ENCODE data around the gene CLDN1.

Gene CLDN1, protein sequence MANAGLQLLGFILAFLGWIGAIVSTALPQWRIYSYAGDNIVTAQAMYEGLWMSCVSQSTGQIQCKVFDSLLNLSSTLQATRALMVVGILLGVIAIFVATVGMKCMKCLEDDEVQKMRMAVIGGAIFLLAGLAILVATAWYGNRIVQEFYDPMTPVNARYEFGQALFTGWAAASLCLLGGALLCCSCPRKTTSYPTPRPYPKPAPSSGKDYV

DNA sequence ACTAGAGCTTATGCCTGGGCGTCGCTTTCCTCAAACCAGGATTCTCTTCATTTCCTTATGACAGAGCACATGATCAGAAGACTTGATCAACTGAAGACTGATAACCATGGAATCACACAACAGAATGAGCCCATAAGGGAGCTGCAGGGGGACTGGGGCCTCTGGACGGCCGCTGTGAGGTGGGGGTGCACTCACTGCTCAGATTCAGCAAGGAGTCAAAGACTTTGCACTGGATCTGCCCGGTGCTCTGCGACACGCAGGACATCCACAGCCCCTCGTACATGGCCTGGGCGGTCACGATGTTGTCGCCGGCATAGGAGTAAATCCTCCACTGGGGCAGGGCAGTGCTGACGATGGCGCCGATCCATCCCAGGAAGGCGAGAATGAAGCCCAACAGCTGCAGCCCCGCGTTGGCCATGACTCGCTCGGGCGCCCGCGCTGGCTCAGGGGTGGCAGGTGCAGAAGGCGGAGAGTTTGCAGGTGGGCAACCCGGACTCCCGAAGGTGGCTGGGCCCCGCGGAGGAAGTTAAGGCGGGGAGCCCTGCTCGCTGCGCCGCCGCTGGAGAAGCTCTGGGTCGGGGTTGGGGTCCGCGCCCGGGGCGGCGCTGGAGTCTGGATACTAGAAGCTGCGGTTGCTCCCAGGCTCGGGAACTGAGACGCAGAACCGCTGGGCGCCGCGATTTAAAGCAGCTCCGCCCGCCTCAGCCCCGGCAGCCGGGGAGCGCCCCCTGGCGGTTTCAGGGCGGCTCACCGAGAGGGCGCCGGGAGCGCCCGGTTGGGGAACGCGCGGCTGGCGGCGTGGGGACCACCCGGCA lies at the start of gene CLDN1:
CLDN1 (minus strand) TSS at position 658 of the 815 bp plus-strand sequence; CDS start at position 418, 240 bp downstream.
- DNase-seq (ENCODE audit: low read depth), result no peak

DNA sequence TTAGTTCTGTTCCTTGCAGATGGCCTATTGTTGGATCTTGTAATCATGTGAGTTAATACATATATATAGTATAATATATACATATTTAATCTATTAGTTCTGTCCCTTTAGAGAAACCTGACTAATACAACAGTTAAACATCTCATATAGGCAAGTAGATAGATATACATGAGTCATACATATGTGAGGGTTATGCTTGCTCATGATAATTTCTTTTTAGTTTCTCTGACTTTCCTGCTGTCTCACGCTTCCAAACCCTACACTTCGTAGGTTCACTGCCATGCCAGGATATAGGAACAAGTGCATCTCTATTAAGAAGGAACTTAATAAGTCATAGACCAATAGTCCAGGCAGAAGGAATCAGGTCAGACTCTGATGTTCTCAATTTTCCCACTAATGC lies 48.9 kb upstream of the CLDN1 start:
- DNase-seq (ENCODE audit: low read depth), result no peak

- DNase-seq (ENCODE audit: low read depth), result no peak
Measured at GRCh38 chr3:190370369-190370768, 48.1 kb upstream of the CLDN1 start.

GRCh38 chr3:190369668-190370295 lies 47.5 kb upstream of the CLDN1 start:
- no peak for DNase-seq (ENCODE audit: low read depth)

- DNase-seq (ENCODE audit: low read depth), result no peak
Measured at GRCh38 chr3:190368881-190369280, 46.6 kb upstream of the CLDN1 start.

DNA sequence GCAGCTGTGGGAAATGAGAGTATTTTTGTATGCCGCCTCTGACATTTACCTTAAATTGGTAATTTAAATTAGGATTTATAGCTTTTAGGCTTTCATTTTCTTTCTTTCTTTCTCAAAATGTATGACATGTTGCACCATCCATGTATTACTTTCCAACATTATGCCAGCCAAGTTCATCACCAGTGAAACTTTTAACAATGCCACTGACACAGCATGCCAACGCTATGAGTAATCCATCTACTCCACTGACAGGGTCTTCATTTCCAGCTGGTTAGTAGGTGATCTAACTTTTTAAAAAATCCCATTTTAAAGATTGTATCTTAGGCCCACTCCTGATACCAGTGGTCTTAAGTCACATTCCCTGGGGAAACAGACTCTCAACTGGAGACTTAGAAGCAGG lies 43.9 kb upstream of the CLDN1 start:
- no peak for DNase-seq (ENCODE audit: low read depth)

DNA sequence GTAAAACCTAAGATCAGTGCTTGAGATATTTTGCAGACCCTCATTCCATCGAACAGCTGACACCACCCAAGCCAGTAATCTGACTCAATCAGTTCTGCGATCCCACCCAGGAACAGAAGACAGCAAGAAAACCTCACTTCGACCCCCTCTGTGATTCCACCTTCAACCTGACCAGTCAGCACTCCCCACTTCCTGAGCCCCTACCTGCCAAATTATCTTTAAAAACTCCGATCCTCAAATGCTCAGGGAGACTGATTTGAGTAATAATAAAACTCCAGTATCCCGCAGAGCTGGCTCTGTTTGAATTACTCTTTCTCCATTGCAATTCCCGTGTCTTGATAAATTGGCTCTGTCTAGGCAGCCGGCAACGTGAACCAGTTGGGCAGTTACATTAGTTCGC lies 40.0 kb upstream of the CLDN1 start:
- no peak for DNase-seq (ENCODE audit: low read depth)

DNA sequence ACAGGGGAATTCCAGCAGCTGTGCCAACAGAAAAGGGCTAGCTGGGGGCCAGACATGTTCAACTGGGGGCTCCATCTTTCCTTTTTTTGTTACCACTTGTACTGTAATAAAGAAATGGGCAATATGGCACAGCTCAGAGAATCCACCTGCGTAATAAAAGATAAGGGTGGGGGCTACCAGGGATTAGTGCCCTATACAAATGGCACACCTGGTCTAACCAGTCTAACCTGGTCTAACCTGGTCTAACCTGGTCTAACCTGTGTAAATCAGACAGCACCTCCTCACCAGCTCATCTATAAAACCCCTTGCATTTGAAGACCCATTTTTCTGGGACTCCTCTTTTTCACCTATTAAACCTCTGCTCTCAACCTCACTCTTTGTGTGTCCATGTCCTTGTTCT lies 39.5 kb upstream of the CLDN1 start:
- no peak for DNase-seq (ENCODE audit: low read depth)

DNA sequence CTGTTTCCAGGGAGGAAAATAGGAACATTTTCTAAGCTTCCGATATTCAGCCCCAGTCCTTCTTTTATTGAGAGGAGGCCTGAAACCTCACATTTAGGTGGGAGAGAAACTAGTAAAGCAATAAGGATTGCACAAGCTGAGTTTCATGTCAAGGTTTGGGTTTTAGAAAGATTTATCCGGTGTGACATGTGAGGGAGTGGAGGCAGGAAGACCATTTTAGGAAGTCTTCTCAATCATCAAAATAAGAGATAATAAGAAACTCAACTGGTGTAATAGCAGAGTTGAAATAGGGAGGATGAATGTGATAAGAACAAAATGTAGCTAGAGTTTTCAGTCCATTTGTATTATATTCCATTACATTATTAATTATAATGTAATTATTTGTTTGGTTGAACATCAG lies 38.0 kb upstream of the CLDN1 start:
- no peak for DNase-seq (ENCODE audit: low read depth)

DNA sequence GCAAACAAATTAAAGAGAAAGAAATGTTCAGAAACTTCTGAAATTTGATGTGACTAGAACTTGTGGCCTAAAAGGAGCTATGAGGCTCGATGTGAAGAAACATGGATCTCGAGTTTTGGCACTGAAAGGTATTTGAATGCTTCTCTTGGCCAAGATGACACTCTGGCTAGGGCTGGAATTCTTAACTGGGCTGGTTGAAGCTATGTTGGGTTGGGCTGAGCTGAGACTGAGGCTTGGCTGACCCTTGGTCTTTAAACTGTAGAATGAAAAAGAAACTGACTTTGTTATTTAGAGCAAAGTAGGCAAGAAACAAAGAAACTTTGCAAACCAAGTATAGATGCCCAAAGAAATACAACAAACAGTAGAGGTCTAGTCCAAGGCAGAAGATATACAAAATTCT lies 37.6 kb upstream of the CLDN1 start:
- DNase-seq (ENCODE audit: low read depth), result no peak

DNA sequence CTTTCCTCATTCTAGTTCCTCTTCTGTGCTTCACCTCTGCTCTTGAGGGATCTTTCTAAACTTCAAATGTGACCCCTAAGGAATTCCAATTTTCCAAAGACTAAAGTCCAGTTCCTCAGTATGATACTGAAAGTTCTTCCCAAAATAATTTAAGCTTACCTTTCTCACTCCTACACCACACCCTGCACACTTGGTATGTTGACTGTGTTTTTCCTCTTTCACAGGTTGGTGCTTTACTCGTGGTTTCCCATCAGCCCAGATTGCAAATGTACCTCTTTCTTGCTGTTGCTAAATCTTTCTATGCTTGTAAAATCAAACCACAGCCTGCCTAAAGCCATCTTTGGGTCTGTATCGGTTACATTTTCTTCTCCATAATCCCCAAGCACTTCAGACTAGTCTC lies 35.2 kb upstream of the CLDN1 start:
- DNase-seq (ENCODE audit: low read depth), result no peak

GRCh38 chr3:190356246-190356645 lies 34.0 kb upstream of the CLDN1 start:
- DNase-seq (ENCODE audit: low read depth), result no peak

DNA sequence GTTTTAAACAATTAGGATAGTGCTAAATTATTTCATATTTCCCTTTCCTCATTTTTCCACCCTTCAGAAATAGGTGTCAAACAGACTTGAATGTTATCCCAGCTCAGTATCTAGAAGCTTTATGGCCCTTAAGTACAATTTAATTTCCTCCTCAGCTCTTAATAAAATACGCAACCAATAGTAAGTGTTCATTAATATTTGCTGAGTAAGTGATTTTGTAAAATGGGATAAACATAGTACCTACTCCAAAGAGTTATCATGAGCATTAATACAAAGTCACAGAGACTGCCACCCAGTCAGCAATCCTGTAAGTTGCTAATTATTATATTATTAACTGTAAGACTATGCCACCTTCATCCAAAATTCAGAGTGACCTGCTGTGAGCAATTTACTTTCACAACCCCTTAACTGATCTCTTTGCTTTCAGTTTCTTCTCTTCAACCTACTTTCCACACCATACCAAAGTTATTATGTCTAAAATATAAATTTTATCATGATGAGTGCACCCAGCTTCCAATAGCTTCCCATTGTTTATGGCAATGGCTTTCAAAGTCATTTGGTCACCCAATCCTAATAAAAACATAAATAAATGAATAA lies 30.7 kb upstream of the CLDN1 start:
- DNase-seq (ENCODE audit: low read depth), result no peak

GRCh38 chr3:190346541-190346940 lies 24.3 kb upstream of the CLDN1 start:
- no peak for DNase-seq (ENCODE audit: low read depth)

- DNase-seq (ENCODE audit: low read depth), result no peak
Measured at GRCh38 chr3:190345878-190346277, 23.6 kb upstream of the CLDN1 start.

GRCh38 chr3:190345027-190345821 lies 23.0 kb upstream of the CLDN1 start:
- no peak for DNase-seq (ENCODE audit: low read depth)

DNA sequence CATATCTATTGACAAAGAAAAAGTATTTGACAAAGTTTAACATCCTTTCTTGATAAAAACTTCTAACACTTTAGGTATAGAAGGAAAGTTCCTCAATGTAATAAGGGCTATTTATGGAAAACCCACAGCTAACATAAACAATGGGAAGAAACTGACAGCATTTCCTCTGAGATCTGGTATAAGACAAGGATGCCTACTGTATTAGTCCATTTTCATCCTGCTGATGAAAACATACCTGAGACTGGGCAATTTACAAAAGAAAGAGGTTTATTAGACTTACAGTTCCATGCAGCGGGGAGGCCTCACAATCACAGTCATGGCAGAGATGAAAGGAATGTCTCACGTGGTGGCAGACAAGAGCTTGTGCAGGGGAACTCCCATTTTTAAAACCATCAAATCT lies 17.8 kb upstream of the CLDN1 start:
- DNase-seq (ENCODE audit: low read depth), result no peak

DNA sequence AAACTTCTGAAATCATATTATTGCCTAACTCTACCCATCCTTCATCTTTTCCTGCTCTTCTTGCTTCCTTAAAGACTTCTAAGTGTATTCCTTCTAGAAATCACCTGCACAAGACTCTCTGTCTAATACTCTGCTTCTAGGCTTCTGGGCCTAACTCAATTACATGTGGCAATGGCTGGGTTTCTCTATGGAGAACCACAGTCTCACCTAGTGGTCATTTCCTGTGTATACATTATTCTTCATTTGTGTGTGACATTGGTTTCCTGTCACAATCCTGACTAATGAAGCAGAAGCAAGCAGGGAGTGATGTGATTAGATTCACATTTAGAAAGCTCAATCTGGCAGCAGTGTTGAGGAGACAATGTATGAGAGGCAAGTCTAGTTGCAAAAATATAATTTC lies 16.9 kb upstream of the CLDN1 start:
- DNase-seq (ENCODE audit: low read depth), result no peak

DNA sequence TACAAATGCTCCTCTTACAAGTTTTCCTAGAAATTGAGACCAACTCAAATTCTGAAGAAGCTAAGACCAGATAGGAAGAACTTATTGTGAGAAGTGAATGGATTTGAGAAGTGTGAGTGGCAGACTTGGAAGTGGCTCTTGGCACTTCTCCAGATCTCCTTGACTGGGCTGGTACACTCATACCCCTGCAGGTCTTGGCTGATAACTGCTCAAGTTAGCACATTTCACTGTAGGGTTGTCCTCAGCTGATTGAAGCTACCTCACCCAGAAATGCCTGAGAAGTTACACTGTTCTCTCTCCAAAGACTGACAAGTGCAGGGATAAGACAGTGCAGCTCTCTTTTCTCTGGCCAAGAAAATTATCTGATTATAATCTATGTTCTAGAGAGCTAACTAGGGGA lies 16.5 kb upstream of the CLDN1 start:
- no peak for DNase-seq (ENCODE audit: low read depth)

GRCh38 chr3:190337301-190337700 lies 15.1 kb upstream of the CLDN1 start:
- no peak for DNase-seq (ENCODE audit: low read depth)

DNA sequence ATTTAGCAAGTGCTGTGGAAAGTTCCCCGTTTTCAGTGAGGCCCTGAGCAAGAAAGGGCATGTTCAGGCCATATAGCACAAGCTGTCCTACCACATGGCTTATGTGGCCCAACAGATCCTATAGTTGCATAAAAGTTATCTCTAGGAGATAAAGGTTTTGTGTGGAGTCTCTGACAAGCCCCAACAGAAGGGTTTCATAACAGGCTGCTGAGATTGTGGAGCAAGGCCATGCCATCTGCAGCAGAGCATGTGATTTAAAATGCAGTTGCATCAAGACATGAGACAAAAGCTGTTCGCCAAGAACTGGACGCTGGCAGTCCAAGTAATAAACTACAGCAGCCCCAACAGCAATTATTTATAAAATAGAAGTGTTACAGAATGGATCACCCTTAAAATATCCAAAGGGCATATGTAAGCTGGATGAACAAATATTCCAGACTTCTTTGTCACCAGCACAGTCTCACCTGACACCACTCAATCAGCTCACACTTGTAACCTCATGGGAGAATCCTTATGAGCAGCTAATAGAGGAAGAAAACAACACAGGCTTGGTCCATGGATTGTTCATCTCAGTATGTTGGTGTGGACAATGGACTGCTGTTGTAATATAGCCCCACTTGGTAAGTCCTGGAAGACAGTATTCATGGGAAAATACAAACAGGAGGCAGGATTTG lies 14.4 kb upstream of the CLDN1 start:
- no peak for DNase-seq (ENCODE audit: low read depth)

GRCh38 chr3:190333961-190334360 lies 11.7 kb upstream of the CLDN1 start:
- no peak for DNase-seq (ENCODE audit: low read depth)
